Amniotic stem cell (primary cell): ENCODE data around the gene PLAC1.

ENCODE experiments used
- DNase-seq: peaks from one replicate; lab custom pipeline; 2025; lab: John Stamatoyannopoulos, UW

Gene PLAC1

GRCh38 chrX:134588806-134589205 is 69.5 kb downstream of the PLAC1 start:
- no peak for DNase-seq

GRCh38 chrX:134580907-134581306 is 77.4 kb downstream of the PLAC1 start:
- DNase-seq = no peak

GRCh38 chrX:134573683-134574035 is 84.6 kb downstream of the PLAC1 start:
- no peak for DNase-seq

GRCh38 chrX:134572816-134573682 is 85.2 kb downstream of the PLAC1 start:
- no peak for DNase-seq

- no peak for DNase-seq
These were observed 86.5 kb downstream of the PLAC1 start for GRCh38 chrX:134571796-134572195.

GRCh38 chrX:134570899-134571298 is 87.4 kb downstream of the PLAC1 start:
- DNase-seq = no peak

GRCh38 chrX:134570509-134570846 is 87.8 kb downstream of the PLAC1 start:
- DNase-seq = no peak

- no peak for DNase-seq
These were observed 89.0 kb downstream of the PLAC1 start for GRCh38 chrX:134569306-134569705.

- no peak for DNase-seq
These were observed 89.8 kb downstream of the PLAC1 start for GRCh38 chrX:134568285-134569016.

GRCh38 chrX:134566506-134566905 is 91.8 kb downstream of the PLAC1 start:
- no peak for DNase-seq

GRCh38 chrX:134562002-134562401 is 96.3 kb downstream of the PLAC1 start:
- DNase-seq = no peak

GRCh38 chrX:134558133-134558532 is 100.1 kb downstream of the PLAC1 start:
- no peak for DNase-seq

- DNase-seq = no peak
These were observed 104.0 kb downstream of the PLAC1 start for GRCh38 chrX:134554291-134554690.

GRCh38 chrX:134552351-134552750 is 105.9 kb downstream of the PLAC1 start:
- no peak for DNase-seq

- no peak for DNase-seq
These were observed 106.8 kb downstream of the PLAC1 start for GRCh38 chrX:134551376-134552048.

GRCh38 chrX:134548257-134549201 is 109.7 kb downstream of the PLAC1 start:
- no peak for DNase-seq

GRCh38 chrX:134547047-134547679 is 111.1 kb downstream of the PLAC1 start:
- DNase-seq = no peak

- no peak for DNase-seq
These were observed 112.1 kb downstream of the PLAC1 start for GRCh38 chrX:134546187-134546586.

GRCh38 chrX:134545510-134545909 is 112.8 kb downstream of the PLAC1 start:
- DNase-seq = no peak

GRCh38 chrX:134544513-134545151 is 113.6 kb downstream of the PLAC1 start:
- DNase-seq = no peak

GRCh38 chrX:134544135-134544512 is 114.1 kb downstream of the PLAC1 start:
- no peak for DNase-seq
